ENCODE measurements around the gene NKD1.

Gene NKD1

DNA sequence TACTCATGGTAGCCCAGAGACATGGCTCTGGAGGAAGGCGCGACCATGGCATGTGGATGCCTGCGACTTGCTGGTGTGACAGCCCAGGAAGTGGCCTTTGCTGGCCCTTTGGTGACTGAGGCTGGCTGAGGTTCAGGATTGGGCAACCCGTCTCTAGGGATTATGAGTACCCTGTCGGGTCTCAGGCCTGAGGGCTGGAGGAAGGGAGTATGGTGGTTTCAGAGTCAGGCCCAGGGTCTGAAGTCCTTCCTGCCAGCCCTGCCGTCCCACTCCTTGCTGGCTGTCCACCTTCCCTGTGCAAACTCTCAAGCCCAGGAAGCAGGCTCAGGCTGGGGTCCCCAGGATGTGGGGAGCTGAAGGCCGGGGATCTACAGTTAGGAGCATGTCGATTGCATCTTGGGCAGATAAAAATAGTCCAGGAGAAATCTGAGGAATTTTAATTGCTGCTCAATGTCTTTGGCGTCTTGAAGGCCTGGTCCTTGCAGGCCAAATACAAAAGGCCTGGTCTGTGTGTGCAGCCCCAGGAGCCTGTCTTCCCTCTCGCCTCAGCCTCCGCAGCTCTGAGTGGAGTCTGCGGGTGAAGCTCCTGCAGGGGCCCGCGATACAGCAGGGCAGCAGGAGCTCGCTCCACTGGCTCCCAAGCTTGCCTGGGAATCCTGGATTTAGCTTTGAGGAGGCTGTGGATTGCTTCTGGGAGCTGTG, 52.5 kb downstream of the NKD1 start:
- TF ChIP-seq FOXM1 (IDR thresholded peaks at IDR 0.05; ENCODE audit: borderline replicate concordance) (no peak), ARNT (IDR thresholded peaks at IDR 0.05) (no peak), NFRKB (IDR thresholded peaks at IDR 0.05) (no peak), CTBP1 (IDR thresholded peaks at IDR 0.05; ENCODE audit: borderline replicate concordance) (no peak), ELF4 (IDR thresholded peaks at IDR 0.05) (no peak), ZNF384 (IDR thresholded peaks at IDR 0.05) (no peak), LEF1 (IDR thresholded peaks at IDR 0.05; ENCODE audit: borderline replicate concordance) (no peak), HDGF (IDR thresholded peaks at IDR 0.05; ENCODE audit: borderline replicate concordance) (no peak), L3MBTL2 (conservative IDR thresholded peaks at IDR 0.05) (no peak), BHLHE40 (IDR thresholded peaks at IDR 0.05; ENCODE audit: borderline replicate concordance) (no peak), FOXK2 (IDR thresholded peaks at IDR 0.05) (no peak)
- TF ChIP-seq, protein P1, sequence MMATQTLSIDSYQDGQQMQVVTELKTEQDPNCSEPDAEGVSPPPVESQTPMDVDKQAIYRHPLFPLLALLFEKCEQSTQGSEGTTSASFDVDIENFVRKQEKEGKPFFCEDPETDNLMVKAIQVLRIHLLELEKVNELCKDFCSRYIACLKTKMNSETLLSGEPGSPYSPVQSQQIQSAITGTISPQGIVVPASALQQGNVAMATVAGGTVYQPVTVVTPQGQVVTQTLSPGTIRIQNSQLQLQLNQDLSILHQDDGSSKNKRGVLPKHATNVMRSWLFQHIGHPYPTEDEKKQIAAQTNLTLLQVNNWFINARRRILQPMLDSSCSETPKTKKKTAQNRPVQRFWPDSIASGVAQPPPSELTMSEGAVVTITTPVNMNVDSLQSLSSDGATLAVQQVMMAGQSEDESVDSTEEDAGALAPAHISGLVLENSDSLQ (IDR thresholded peaks at IDR 0.05): no peak
- CTCF ChIA-PET: no interaction called here
- no peak for DNase-seq (ENCODE audit: extremely low spot score)
- POLR2A ChIA-PET: no interaction called here

DNA sequence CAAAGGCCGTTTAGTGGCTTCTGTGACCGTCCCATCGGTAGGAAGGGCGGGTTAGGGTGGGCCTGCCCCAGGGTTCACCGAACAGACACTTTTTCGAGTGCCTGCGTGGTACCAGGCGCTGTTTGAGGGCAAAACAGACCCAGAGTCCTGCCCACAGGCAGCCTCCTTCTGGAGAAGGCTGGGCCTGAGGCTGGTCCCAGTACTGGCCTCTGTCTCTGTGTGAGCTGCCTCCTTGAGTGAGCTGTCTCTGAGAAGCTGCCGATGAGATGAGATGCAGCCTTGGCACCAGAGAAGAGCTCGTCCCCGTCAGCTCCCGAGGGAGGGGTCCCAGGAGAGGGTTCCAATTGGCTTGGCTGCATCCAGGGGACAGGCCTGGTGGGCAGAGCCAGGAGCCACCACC, 53.1 kb downstream of the NKD1 start:
- no peak for DNase-seq (ENCODE audit: extremely low spot score)
- no peak for TF ChIP-seq LEF1 (IDR thresholded peaks at IDR 0.05; ENCODE audit: borderline replicate concordance)
- no peak for TF ChIP-seq ZNF384 (IDR thresholded peaks at IDR 0.05)
- no peak for TF ChIP-seq HDGF (IDR thresholded peaks at IDR 0.05; ENCODE audit: borderline replicate concordance)
- no peak for TF ChIP-seq NFRKB (IDR thresholded peaks at IDR 0.05)
- TF ChIP-seq FOXM1 (IDR thresholded peaks at IDR 0.05; ENCODE audit: borderline replicate concordance): no peak
- TF ChIP-seq FOXK2 (IDR thresholded peaks at IDR 0.05): no peak
- no peak for TF ChIP-seq CTBP1 (IDR thresholded peaks at IDR 0.05; ENCODE audit: borderline replicate concordance)
- TF ChIP-seq, protein P1 (IDR thresholded peaks at IDR 0.05): no peak
- no peak for TF ChIP-seq L3MBTL2 (conservative IDR thresholded peaks at IDR 0.05)
- no peak for TF ChIP-seq SP1 (IDR thresholded peaks at IDR 0.05)
- no peak for TF ChIP-seq SUZ12 (IDR thresholded peaks at IDR 0.05)
- no peak for TF ChIP-seq ARNT (IDR thresholded peaks at IDR 0.05)
- TF ChIP-seq TARDBP (IDR thresholded peaks at IDR 0.05): no peak
- TF ChIP-seq ELF4 (IDR thresholded peaks at IDR 0.05): no peak
- no peak for TF ChIP-seq BHLHE40 (IDR thresholded peaks at IDR 0.05; ENCODE audit: borderline replicate concordance)
- no peak for TF ChIP-seq FOXA1 (IDR thresholded peaks at IDR 0.05)
- ChIA-PET POLR2A (no interaction called here), CTCF (no interaction called here)

DNA sequence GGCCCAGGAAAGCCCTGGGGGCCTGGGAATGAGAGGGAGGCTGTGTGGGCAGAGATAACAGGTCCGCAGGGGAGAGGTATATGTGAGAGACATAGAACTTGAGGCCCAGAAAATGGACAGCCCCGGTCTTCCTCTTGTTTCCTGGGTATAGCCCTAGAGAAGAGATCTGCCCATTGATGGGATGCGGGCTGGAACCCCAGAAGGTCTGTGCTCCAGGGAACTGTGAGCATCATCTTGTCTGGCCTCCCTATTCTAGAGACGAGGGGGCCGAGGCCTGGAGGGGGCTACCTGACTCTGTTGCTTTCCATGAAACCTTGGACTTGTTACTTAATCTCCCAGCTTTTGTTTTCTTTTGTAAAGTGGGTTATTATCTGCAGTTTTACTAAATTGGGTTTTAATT, 53.9 kb downstream of the NKD1 start:
- ChIA-PET POLR2A (no interaction called here), CTCF (no interaction called here)
- TF ChIP-seq BHLHE40 (IDR thresholded peaks at IDR 0.05; ENCODE audit: borderline replicate concordance): no peak
- no peak for TF ChIP-seq ZNF384 (IDR thresholded peaks at IDR 0.05)
- no peak for TF ChIP-seq FOXA1 (IDR thresholded peaks at IDR 0.05)
- no peak for TF ChIP-seq TARDBP (IDR thresholded peaks at IDR 0.05)
- TF ChIP-seq HDGF (IDR thresholded peaks at IDR 0.05; ENCODE audit: borderline replicate concordance): no peak
- no peak for TF ChIP-seq NFRKB (IDR thresholded peaks at IDR 0.05)
- no peak for TF ChIP-seq FOXK2 (IDR thresholded peaks at IDR 0.05)
- no peak for TF ChIP-seq FOXM1 (IDR thresholded peaks at IDR 0.05; ENCODE audit: borderline replicate concordance)
- no peak for TF ChIP-seq SUZ12 (IDR thresholded peaks at IDR 0.05)
- no peak for TF ChIP-seq CTBP1 (IDR thresholded peaks at IDR 0.05; ENCODE audit: borderline replicate concordance)
- TF ChIP-seq SP1 (IDR thresholded peaks at IDR 0.05): no peak
- no peak for TF ChIP-seq ARNT (IDR thresholded peaks at IDR 0.05)
- no peak for TF ChIP-seq ELF4 (IDR thresholded peaks at IDR 0.05)
- TF ChIP-seq, protein P1 (IDR thresholded peaks at IDR 0.05): no peak
- no peak for TF ChIP-seq LEF1 (IDR thresholded peaks at IDR 0.05; ENCODE audit: borderline replicate concordance)
- no peak for DNase-seq (ENCODE audit: extremely low spot score)

DNA sequence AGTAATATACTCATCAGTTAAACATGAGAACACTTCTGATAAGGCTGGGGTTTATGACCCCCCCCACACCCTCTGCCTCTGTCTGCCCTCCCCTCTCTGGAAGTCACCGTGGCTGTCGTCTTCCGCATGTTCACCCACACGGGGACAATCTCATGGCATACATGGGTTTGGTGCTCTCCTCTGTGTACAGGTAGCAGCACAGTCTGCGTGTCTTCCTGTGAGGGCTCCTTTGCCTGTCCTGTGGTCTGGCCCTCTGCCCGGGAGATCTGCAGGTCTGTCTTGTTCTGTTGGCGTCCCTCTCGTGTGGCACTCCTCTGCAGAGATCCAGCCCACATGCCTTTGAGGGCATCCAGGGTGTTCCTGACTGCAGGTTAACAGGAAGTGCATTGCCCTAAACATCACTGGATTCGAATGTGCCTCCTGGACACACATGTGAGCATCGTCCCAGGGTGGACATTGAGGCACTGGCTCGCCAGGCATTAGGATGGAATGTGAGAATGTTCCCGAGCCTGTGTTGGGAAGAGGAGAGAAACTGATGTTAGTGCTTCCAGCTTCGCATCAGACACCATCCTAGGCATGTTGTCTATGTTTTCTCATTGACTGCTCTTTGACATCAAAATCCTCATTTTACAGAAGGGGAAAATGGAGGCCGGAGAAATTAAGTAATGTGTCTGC, 54.5 kb downstream of the NKD1 start:
- DNase-seq (ENCODE audit: extremely low spot score): no peak
- POLR2A ChIA-PET: no interaction called here
- TF ChIP-seq L3MBTL2 (conservative IDR thresholded peaks at IDR 0.05): no peak
- TF ChIP-seq HDGF (IDR thresholded peaks at IDR 0.05; ENCODE audit: borderline replicate concordance): no peak
- TF ChIP-seq, protein P1 (IDR thresholded peaks at IDR 0.05): no peak
- TF ChIP-seq LEF1 (IDR thresholded peaks at IDR 0.05; ENCODE audit: borderline replicate concordance): no peak
- TF ChIP-seq ELF4 (IDR thresholded peaks at IDR 0.05): no peak
- TF ChIP-seq TARDBP (IDR thresholded peaks at IDR 0.05): no peak
- no peak for TF ChIP-seq ARNT (IDR thresholded peaks at IDR 0.05)
- no peak for TF ChIP-seq FOXM1 (IDR thresholded peaks at IDR 0.05; ENCODE audit: borderline replicate concordance)
- TF ChIP-seq BHLHE40 (IDR thresholded peaks at IDR 0.05; ENCODE audit: borderline replicate concordance): no peak
- TF ChIP-seq SUZ12 (IDR thresholded peaks at IDR 0.05): no peak
- TF ChIP-seq FOXA1 (IDR thresholded peaks at IDR 0.05): no peak
- no peak for TF ChIP-seq CTBP1 (IDR thresholded peaks at IDR 0.05; ENCODE audit: borderline replicate concordance)
- TF ChIP-seq FOXK2 (IDR thresholded peaks at IDR 0.05): no peak
- no peak for TF ChIP-seq ZNF384 (IDR thresholded peaks at IDR 0.05)
- no peak for TF ChIP-seq SP1 (IDR thresholded peaks at IDR 0.05)
- no peak for TF ChIP-seq NFRKB (IDR thresholded peaks at IDR 0.05)
- CTCF ChIA-PET: no interaction called here
